IPS-NIHi11 (cell line): ENCODE measurements around the gene RNLS.
"Not testable (repeated sequence)": the region's sequence is repeated elsewhere in the genome, so short reads cannot be mapped to it uniquely, and the experiment has no call there.

ENCODE experiments used
- DNase-seq: peaks from one replicate; pipeline ENCODE4 v3.0.0; 2012; ENCODE audit warnings: mixed read lengths, low spot score

Gene RNLS

GRCh38 chr10:88343761-88344484 lies 239.2 kb downstream of the RNLS start:
- DNase-seq = no peak

GRCh38 chr10:88342733-88343310 lies 240.3 kb downstream of the RNLS start:
- DNase-seq = no peak

GRCh38 chr10:88337134-88337533 lies 246.0 kb downstream of the RNLS start:
- DNase-seq = no peak

- DNase-seq = no peak
Measured at GRCh38 chr10:88336334-88336733, 246.8 kb downstream of the RNLS start.

GRCh38 chr10:88333248-88333630 lies 249.9 kb downstream of the RNLS start:
- DNase-seq = no peak

- DNase-seq = no peak
Measured at GRCh38 chr10:88332503-88333247, 250.4 kb downstream of the RNLS start.

GRCh38 chr10:88330174-88330573 lies 252.9 kb downstream of the RNLS start:
- no peak for DNase-seq

GRCh38 chr10:88322324-88323063 lies 260.6 kb downstream of the RNLS start:
- no peak for DNase-seq

- no peak for DNase-seq
Measured at GRCh38 chr10:88319960-88320517, 263.1 kb downstream of the RNLS start.

GRCh38 chr10:88318803-88319202 lies 264.3 kb downstream of the RNLS start:
- DNase-seq = peak; percentile 42

- DNase-seq = no peak
Measured at GRCh38 chr10:88317099-88317498, 266.0 kb downstream of the RNLS start.

- DNase-seq = no peak
Measured at GRCh38 chr10:88316292-88316861, 266.7 kb downstream of the RNLS start.

GRCh38 chr10:88315755-88316154 lies 267.4 kb downstream of the RNLS start:
- no peak for DNase-seq

GRCh38 chr10:88314362-88314761 lies 268.8 kb downstream of the RNLS start:
- DNase-seq = no peak

GRCh38 chr10:88313878-88314277 lies 269.2 kb downstream of the RNLS start:
- no peak for DNase-seq

GRCh38 chr10:88312855-88313254 lies 270.3 kb downstream of the RNLS start:
- DNase-seq = no peak

- no peak for DNase-seq
Measured at GRCh38 chr10:88311264-88311663, 271.9 kb downstream of the RNLS start.

GRCh38 chr10:88309365-88309764 lies 273.8 kb downstream of the RNLS start:
- DNase-seq = no peak

- DNase-seq = not testable (repeated sequence)
Measured at GRCh38 chr10:88308361-88308760, 274.8 kb downstream of the RNLS start.

- no peak for DNase-seq
Measured at GRCh38 chr10:88299787-88300186, 283.3 kb downstream of the RNLS start.

GRCh38 chr10:88297103-88297502 lies 286.0 kb downstream of the RNLS start:
- DNase-seq = no peak
